ENCODE results near the gene CYSRT1.

- no peak for TF ChIP-seq CTCF (IDR thresholded peaks at IDR 0.05; ENCODE audit: insufficient read depth, low read depth, low read length)
- TF ChIP-seq EZH2 (IDR thresholded peaks at IDR 0.05; ENCODE audit: insufficient read depth, low read length) = no peak
Observed at GRCh38 chr9:137273095-137273490, 48.1 kb downstream of the CYSRT1 start.
